HUES64 (cell line): ENCODE measurements around the gene CCDC73.

Source experiments
- H3K27ac ChIP-seq: 2 replicates; pipeline ENCODE4 v1.7.0; 2013; ENCODE audit warnings: low read depth, low read length, inconsistent platforms
- H3K27me3 ChIP-seq: 2 replicates; pipeline ENCODE4 v1.6.1; 2013; ENCODE audit warnings: mild to moderate bottlenecking, low read length; ENCODE audit not compliant: insufficient read depth
- H3K36me3 ChIP-seq: 2 replicates; pipeline ENCODE4 v1.6.1; 2013; ENCODE audit warnings: mild to moderate bottlenecking, low read length; ENCODE audit not compliant: insufficient read depth
- H3K4me1 ChIP-seq: 2 replicates; pipeline ENCODE4 v1.6.1; 2013; ENCODE audit warnings: mild to moderate bottlenecking, low read length, moderate library complexity; ENCODE audit not compliant: insufficient read depth
- H3K4me3 ChIP-seq: 2 replicates; pipeline ENCODE4 v1.5.1; 2013; ENCODE audit warnings: mild to moderate bottlenecking, low read length, moderate library complexity
- H3K9ac ChIP-seq: 2 replicates; pipeline ENCODE4 v1.6.1; 2013; ENCODE audit warnings: mild to moderate bottlenecking, low read depth, low read length
- H3K9me3 ChIP-seq: 2 replicates; pipeline ENCODE4 v1.6.1; 2013; ENCODE audit warnings: low read depth, low read length; ENCODE audit not compliant: insufficient read depth
- WGBS: fragments of 150-250, 120-280 bp; methylation state at CpG from one replicate; pipeline ENCODE4 v1.1.7; 2013; ENCODE audit warnings: missing lambda C conversion rate; 5-methylcytosine and 5-hydroxymethylcytosine counted together

The CCDC73 gene

GRCh38 chr11:32567154-32567553 lies 227.3 kb downstream of the CCDC73 start:
- no peak overlapping the region for H3K9ac ChIP-seq
- no peaks in the 10 kb centered on the region for H3K9me3 ChIP-seq
- H3K4me3 ChIP-seq, result no peak overlapping the region
- peaks cover 8% of the 10 kb centered on the region for H3K27me3 ChIP-seq
- H3K27ac ChIP-seq, result no peak overlapping the region
- H3K36me3 ChIP-seq, result no peaks in the 10 kb centered on the region
- peaks cover 10% of the 10 kb centered on the region for H3K4me1 ChIP-seq
- 100% methylated on average over 1 of the region's 1 CpG for WGBS

GRCh38 chr11:32566517-32566916 lies 227.9 kb downstream of the CCDC73 start:
- Histone ChIP-seq H3K9ac (no peak overlapping the region), H3K9me3 (no peaks in the 10 kb centered on the region), H3K36me3 (no peaks in the 10 kb centered on the region), H3K4me3 (no peak overlapping the region), H3K27ac (no peak overlapping the region), H3K4me1 (peaks cover 8% of the 10 kb centered on the region), H3K27me3 (peaks cover 8% of the 10 kb centered on the region)
- WGBS, result 97% methylated on average over 2 of the region's 2 CpGs

GRCh38 chr11:32563600-32563959 lies 230.9 kb downstream of the CCDC73 start:
- H3K27ac ChIP-seq, result no peak overlapping the region
- H3K9ac ChIP-seq, result no peak overlapping the region
- no peaks in the 10 kb centered on the region for H3K9me3 ChIP-seq
- H3K4me1 ChIP-seq, result no peaks in the 10 kb centered on the region
- H3K36me3 ChIP-seq, result no peaks in the 10 kb centered on the region
- no peaks in the 10 kb centered on the region for H3K27me3 ChIP-seq
- no peak overlapping the region for H3K4me3 ChIP-seq
- 90% methylated on average over 3 of the region's 3 CpGs for WGBS

GRCh38 chr11:32562839-32563599 lies 231.4 kb downstream of the CCDC73 start:
- no peak overlapping the region for H3K4me3 ChIP-seq
- no peak overlapping the region for H3K27ac ChIP-seq
- H3K36me3 ChIP-seq, result no peaks in the 10 kb centered on the region
- no peaks in the 10 kb centered on the region for H3K9me3 ChIP-seq
- no peaks in the 10 kb centered on the region for H3K4me1 ChIP-seq
- no peak overlapping the region for H3K9ac ChIP-seq
- WGBS, result 96% methylated on average over 10 of the region's 10 CpGs
- H3K27me3 ChIP-seq, result no peaks in the 10 kb centered on the region

GRCh38 chr11:32561835-32562234 lies 232.6 kb downstream of the CCDC73 start:
- WGBS, result 87% methylated on average over 11 of the region's 11 CpGs
- no peak overlapping the region for H3K4me3 ChIP-seq
- no peaks in the 10 kb centered on the region for H3K36me3 ChIP-seq
- no peak overlapping the region for H3K27ac ChIP-seq
- H3K4me1 ChIP-seq, result no peaks in the 10 kb centered on the region
- H3K9me3 ChIP-seq, result no peaks in the 10 kb centered on the region
- H3K27me3 ChIP-seq, result no peaks in the 10 kb centered on the region
- no peak overlapping the region for H3K9ac ChIP-seq

GRCh38 chr11:32555895-32556294 lies 238.6 kb downstream of the CCDC73 start:
- H3K36me3 ChIP-seq, result no peaks in the 10 kb centered on the region
- no peak overlapping the region for H3K9ac ChIP-seq
- no peaks in the 10 kb centered on the region for H3K27me3 ChIP-seq
- WGBS, result 92% methylated on average over 7 of the region's 7 CpGs
- no peak overlapping the region for H3K4me3 ChIP-seq
- no peaks in the 10 kb centered on the region for H3K4me1 ChIP-seq
- no peaks in the 10 kb centered on the region for H3K9me3 ChIP-seq
- H3K27ac ChIP-seq, result no peak overlapping the region

GRCh38 chr11:32555091-32555490 lies 239.4 kb downstream of the CCDC73 start:
- no peak overlapping the region for H3K4me3 ChIP-seq
- no peaks in the 10 kb centered on the region for H3K9me3 ChIP-seq
- H3K27ac ChIP-seq, result no peak overlapping the region
- no peaks in the 10 kb centered on the region for H3K36me3 ChIP-seq
- no peaks in the 10 kb centered on the region for H3K27me3 ChIP-seq
- no peak overlapping the region for H3K9ac ChIP-seq
- WGBS, result 77% methylated on average over 3 of the region's 4 CpGs
- no peaks in the 10 kb centered on the region for H3K4me1 ChIP-seq
